ENCODE results near the gene TLE4. TPM values are rescaled to one million over a fixed set of nuclear protein-coding genes. Genes with fewer than 3 reads are reported as not detected.

TLE4 gene
- total RNA-seq, 4 donors from 2014 or later: 19.3 to 87.5 (median 41.5) TPM

GRCh38 chr9:79757074-79757473 lies 185.3 kb downstream of the TLE4 start:
- Histone ChIP-seq H3K36me3 (no peaks in the 10 kb centered on the region), H3K4me3 (no peak overlapping the region), H3K27me3 (no peaks in the 10 kb centered on the region), H3K27ac (peak overlapping the region in 1 of 4 donors; percentile 7), H3K9me3 (peaks cover 0 to under 1% of the 10 kb centered on the region in 2 donors), H3K4me1 (no peaks in the 10 kb centered on the region)
- no peak for TF ChIP-seq POLR2AphosphoS5 (IDR thresholded peaks at IDR 0.05)
- TF ChIP-seq POLR2A (IDR thresholded peaks at IDR 0.05): no peak
- TF ChIP-seq CTCF (IDR thresholded peaks at IDR 0.05): no peak
- TF ChIP-seq EP300 (IDR thresholded peaks at IDR 0.05; ENCODE audit: low read depth): no peak
- no peak for DNase-seq
- in situ Hi-C loops (cut with MboI; ENCODE audit: low pct_ligation_motif_present in 1 of 4, low pct_unique_long_range_greater_than_20kb in 1 of 4, low sequenced_read_pairs in 3 of 4) (loop anchor here in 1 of 4 donors (25.0 kb wide), 1 partner anchor 180 kb away; no protein-coding TSS in a partner anchor), intact Hi-C loops (cut with DNase I; ENCODE audit: low total_unique reads) (loop anchor here (10.0 kb wide), 1 partner anchor 1848 kb away; no protein-coding TSS in a partner anchor)

DNA sequence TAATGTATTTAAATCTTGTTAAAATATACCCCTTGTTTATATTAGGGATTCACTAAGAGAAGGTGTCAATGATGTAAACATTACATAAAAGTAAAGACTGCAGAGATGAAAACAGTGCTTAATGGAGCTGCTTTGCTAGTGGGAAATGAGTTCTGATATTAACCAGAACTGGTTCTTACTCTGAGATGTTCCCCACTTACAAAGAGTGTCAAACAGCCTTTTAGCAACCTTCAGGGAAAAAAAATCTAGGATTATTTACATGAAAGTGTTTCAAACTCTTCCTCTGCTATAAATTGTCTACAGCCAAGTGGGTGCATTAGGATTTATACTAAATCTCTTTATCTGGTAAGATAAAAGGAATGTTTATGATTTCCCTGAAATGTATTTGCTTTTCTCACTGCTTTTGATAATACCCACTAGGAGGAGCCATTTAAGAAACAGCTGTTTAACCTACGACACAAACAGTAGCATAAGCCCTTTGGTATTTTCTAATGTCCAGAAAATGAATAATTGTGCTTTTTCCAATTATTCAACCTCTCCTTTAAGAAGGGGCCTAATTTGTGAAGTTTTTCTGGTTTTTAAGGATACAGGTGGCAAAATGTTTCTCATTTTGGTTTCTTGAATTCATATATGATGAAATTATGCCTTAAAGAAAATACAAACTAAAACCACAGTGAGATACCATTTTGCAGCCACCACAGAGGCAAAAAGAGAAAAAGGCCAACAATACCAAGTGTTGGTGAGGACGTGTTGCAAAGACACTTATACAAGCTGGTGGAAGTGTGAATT lies 186.3 kb downstream of the TLE4 start:
- no peak for DNase-seq
- TF ChIP-seq CTCF (IDR thresholded peaks at IDR 0.05) (peak in 3 of 5 experiments; percentile 21 to 34 (median 33)), POLR2AphosphoS5 (IDR thresholded peaks at IDR 0.05) (peak in 1 of 3 donors; percentile 2), EP300 (IDR thresholded peaks at IDR 0.05; ENCODE audit: low read depth) (no peak)
- Histone ChIP-seq H3K27me3 (no peaks in the 10 kb centered on the region), H3K9me3 (no peaks in the 10 kb centered on the region), H3K36me3 (no peaks in the 10 kb centered on the region), H3K27ac (peak overlapping the region in 1 of 4 donors; percentile 7), H3K4me1 (no peaks in the 10 kb centered on the region), H3K4me3 (no peak overlapping the region)
- in situ Hi-C loops (cut with MboI; ENCODE audit: low pct_ligation_motif_present in 1 of 4, low pct_unique_long_range_greater_than_20kb in 1 of 4, low sequenced_read_pairs in 3 of 4) (loop anchor here in 1 of 4 donors (25.0 kb wide), 1 partner anchor 179 kb away; no protein-coding TSS in a partner anchor), intact Hi-C loops (cut with DNase I; ENCODE audit: low total_unique reads) (loop anchor here (10.0 kb wide), 1 partner anchor 1847 kb away; no protein-coding TSS in a partner anchor)
- WGBS, 2 donors (ENCODE audit: low coverage in 1 of 2): 22 to 43% methylated on average over 2 of the region's 2 CpGs

- in situ Hi-C loops (cut with MboI; ENCODE audit: low pct_ligation_motif_present in 1 of 4, low pct_unique_long_range_greater_than_20kb in 1 of 4, low sequenced_read_pairs in 3 of 4) (loop anchor here in 1 of 4 donors (25.0 kb wide), 1 partner anchor 178 kb away; no protein-coding TSS in a partner anchor), intact Hi-C loops (cut with DNase I; ENCODE audit: low total_unique reads) (loop anchor here (10.0 kb wide), 1 partner anchor 1845 kb away; no protein-coding TSS in a partner anchor)
Observed at GRCh38 chr9:79759460-79759859, 187.7 kb downstream of the TLE4 start.

More at GRCh38 chr9:79759460-79759859, 187.7 kb downstream of the TLE4 start:
- H3K27me3 ChIP-seq: no peaks in the 10 kb centered on the region
- H3K4me1 ChIP-seq: peaks cover 0 to 6% (median 0%) of the 10 kb centered on the region in 4 donors
- no peaks in the 10 kb centered on the region for H3K9me3 ChIP-seq
- H3K4me3 ChIP-seq: no peak overlapping the region
- DNase-seq: no peak
- TF ChIP-seq POLR2A (IDR thresholded peaks at IDR 0.05) (no peak), CTCF (IDR thresholded peaks at IDR 0.05) (no peak), POLR2AphosphoS5 (IDR thresholded peaks at IDR 0.05) (no peak), EP300 (IDR thresholded peaks at IDR 0.05; ENCODE audit: low read depth) (no peak)
- WGBS, 2 donors (ENCODE audit: low coverage in 1 of 2): 81 to 100% methylated on average over 1 of the region's 1 CpG
- H3K27ac ChIP-seq: no peak overlapping the region
- H3K36me3 ChIP-seq: no peaks in the 10 kb centered on the region
